GM12873 (cell line): ENCODE results near the gene PHRF1.

Source experiments
- TF ChIP-seq, protein P1 (sequence below): IDR thresholded peaks from 2 replicates; pipeline ENCODE4 v1.5.1; 2012; ENCODE audit warnings: low read depth, mild to moderate bottlenecking, moderate library complexity, low read length, control low read depth; ENCODE audit not compliant: insufficient read depth; ENCODE audit errors: missing control alignments

Gene PHRF1

DNA sequence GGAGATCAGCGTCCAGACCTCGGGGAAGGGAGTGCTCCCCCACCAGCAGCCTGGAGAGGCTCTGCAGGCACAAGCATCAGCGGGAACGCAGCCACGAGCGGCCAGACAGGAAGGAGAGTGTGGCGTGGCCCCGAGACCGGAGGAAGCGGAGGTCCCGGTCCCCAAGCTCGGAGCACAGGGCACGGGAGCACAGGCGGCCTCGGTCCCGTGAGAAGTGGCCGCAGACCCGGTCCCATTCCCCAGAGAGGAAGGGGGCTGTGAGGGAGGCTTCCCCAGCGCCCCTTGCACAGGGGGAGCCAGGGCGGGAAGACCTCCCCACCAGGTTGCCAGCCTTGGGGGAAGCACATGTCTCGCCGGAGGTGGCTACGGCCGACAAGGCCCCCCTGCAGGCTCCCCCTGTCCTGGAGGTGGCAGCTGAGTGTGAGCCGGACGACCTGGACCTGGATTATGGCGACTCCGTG lies 32.6 kb downstream of the PHRF1 start:
- TF ChIP-seq, protein P1, sequence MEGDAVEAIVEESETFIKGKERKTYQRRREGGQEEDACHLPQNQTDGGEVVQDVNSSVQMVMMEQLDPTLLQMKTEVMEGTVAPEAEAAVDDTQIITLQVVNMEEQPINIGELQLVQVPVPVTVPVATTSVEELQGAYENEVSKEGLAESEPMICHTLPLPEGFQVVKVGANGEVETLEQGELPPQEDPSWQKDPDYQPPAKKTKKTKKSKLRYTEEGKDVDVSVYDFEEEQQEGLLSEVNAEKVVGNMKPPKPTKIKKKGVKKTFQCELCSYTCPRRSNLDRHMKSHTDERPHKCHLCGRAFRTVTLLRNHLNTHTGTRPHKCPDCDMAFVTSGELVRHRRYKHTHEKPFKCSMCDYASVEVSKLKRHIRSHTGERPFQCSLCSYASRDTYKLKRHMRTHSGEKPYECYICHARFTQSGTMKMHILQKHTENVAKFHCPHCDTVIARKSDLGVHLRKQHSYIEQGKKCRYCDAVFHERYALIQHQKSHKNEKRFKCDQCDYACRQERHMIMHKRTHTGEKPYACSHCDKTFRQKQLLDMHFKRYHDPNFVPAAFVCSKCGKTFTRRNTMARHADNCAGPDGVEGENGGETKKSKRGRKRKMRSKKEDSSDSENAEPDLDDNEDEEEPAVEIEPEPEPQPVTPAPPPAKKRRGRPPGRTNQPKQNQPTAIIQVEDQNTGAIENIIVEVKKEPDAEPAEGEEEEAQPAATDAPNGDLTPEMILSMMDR, result no peak

GRCh38 chr11:609341-609811 lies 33.1 kb downstream of the PHRF1 start:
- TF ChIP-seq, protein P1, result no peak

- TF ChIP-seq, protein P1, result no peak
Observed at GRCh38 chr11:610146-610801, 34.0 kb downstream of the PHRF1 start.

DNA sequence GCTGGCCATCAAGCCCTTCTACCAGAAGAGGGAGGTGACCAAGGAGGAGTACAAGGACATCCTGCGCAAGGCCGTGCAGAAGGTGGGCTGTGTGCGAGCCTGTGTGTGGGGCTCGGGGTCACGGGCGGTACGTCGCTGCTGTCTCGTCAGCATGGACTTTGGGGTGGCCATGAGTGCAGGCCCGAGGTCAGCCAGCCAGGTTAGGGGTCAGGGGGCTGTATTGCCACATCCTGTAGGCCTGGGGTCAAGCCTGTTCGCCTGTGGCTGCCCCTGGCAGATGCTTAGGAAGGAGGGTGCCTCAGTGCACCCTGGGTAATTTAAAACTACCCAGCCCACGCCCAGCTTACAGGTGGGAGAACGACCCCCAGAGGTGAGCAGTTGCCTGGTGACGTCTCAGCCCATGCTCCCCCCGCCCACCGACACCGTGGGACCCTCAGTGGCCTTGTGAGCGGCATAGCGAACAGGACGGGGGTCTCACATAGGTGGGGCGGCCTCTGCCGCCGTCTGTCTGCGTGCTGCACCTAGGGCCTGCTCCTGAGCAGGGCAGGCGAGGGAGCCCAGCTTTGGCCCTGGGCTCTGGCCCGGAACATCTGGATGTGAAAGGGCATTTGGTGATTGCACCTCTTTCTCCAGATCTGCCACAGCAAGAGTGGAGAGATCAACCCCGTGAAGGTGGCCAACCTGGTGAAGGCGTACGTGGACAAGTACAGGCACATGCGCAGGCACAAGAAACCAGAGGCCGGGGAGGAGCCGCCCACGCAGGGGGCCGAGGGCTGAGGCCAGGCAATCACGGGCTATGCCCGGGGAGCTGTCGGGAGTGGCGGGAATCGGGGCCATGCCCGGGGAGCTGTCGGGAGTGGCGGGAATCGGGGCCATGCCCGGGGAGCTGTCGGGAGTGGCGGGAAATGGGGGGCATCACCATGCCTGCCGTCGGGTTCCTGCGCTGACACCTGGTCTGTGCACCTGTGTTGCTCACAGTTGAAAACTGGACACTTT lies 35.0 kb downstream of the PHRF1 start:
- TF ChIP-seq, protein P1, result no peak

GRCh38 chr11:612201-612960 lies 36.1 kb downstream of the PHRF1 start:
- TF ChIP-seq, protein P1, result peak; percentile 37

- TF ChIP-seq, protein P1, result no peak
Observed at GRCh38 chr11:612961-613300, 36.7 kb downstream of the PHRF1 start.
